IgD-negative memory B cell (primary cell): ENCODE results near the gene EPB41L2. TPM values are rescaled to one million over a fixed set of nuclear protein-coding genes. Genes with fewer than 3 reads are reported as not detected.
"Not testable (repeated sequence)": the region's sequence is repeated elsewhere in the genome, so short reads cannot be mapped to it uniquely, and the experiment has no call there.

Experiments used
- H3K27ac Mint-ChIP-seq, 3 donors: one replicate each; pipeline ENCODE4 v1.8.0; 2020 to 2022; ENCODE audit warnings: mild to moderate bottlenecking in 3 of 3, mixed read lengths in 3 of 3, moderate library complexity in 1 of 3
- H3K27me3 Mint-ChIP-seq: one replicate; pipeline ENCODE4 v1.8.0; 2021; ENCODE audit warnings: mixed read lengths
- H3K36me3 Mint-ChIP-seq: one replicate; pipeline ENCODE4 v1.8.0; 2020; ENCODE audit warnings: mild to moderate bottlenecking, mixed read lengths
- H3K4me1 Mint-ChIP-seq, 3 donors: one replicate each; pipeline ENCODE4 v1.8.0; 2020 to 2022; ENCODE audit warnings: mixed read lengths in 3 of 3, mild to moderate bottlenecking in 1 of 3
- H3K4me3 Mint-ChIP-seq, 4 donors: one replicate each; pipeline ENCODE4 v1.8.0; 2020 to 2022; ENCODE audit warnings: mild to moderate bottlenecking in 4 of 4, mixed read lengths in 4 of 4, moderate library complexity in 3 of 4
- H3K9me3 Mint-ChIP-seq, 3 donors: one replicate each; pipeline ENCODE4 v1.8.0; 2020 to 2021; ENCODE audit warnings: mixed read lengths in 3 of 3, mild to moderate bottlenecking in 1 of 3
- polyA plus RNA-seq: library from polyadenylated mRNA; unstranded; fragments of 300-500 nt; fragmentation: Illumina TruSeq; gene quantifications from one replicate; pipeline ENCODE4 v1.2.3, GENCODE V29; 2021

The EPB41L2 gene
- polyA plus RNA-seq, 1 donor from 2014 or later, result 21.2 TPM

DNA sequence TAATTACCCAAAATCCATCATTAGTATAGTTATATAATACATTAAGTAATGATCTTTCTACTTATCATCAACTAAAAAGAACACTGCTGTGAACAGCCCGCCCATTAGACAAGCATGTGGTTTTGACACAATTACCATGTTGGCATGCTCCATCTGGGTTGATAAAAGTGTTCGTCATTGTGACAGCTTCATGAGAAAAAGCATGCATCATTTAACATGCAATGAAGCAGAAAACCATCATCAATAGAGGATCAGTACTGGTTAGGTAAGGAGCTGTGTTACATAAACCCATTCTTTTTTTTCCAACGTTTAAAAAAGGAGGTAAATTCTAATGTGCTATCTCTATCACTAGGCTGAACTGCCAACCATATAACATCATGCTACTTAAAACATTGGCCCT is 101.9 kb downstream of the EPB41L2 start:
- Mint-ChIP-seq H3K4me1 (peaks cover 21 to 41% (median 36%) of the 10 kb centered on the region in 3 donors), H3K27ac (no peak overlapping the region), H3K27me3 (no peaks in the 10 kb centered on the region), H3K9me3 (no peaks in the 10 kb centered on the region), H3K4me3 (no peak overlapping the region), H3K36me3 (peaks cover 4% of the 10 kb centered on the region)

DNA sequence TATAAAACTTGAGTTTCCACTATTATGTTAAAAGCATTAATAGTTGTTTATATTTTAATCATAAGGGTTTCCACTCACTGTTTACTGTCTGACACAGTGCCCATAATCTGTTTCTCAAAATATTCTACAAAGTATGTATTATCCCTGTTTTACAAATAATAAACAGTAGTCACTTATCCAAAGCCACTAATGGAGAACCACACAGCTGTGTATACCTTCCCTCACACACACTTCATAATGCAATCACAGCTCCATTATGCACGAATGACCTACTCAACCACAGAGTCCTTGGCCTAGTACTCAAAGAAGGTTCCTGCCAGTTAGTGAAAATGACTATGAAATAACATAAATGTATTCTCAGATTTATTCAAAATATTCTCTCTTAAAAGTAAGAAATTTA is 103.1 kb downstream of the EPB41L2 start:
- no peak overlapping the region for H3K27ac Mint-ChIP-seq
- H3K4me3 Mint-ChIP-seq, result no peak overlapping the region
- no peaks in the 10 kb centered on the region for H3K27me3 Mint-ChIP-seq
- no peaks in the 10 kb centered on the region for H3K9me3 Mint-ChIP-seq
- peaks cover 10% of the 10 kb centered on the region for H3K36me3 Mint-ChIP-seq
- H3K4me1 Mint-ChIP-seq, result peaks cover 21 to 36% (median 32%) of the 10 kb centered on the region in 3 donors

- Mint-ChIP-seq H3K4me3 (no peak overlapping the region), H3K4me1 (peaks cover 17 to 21% (median 20%) of the 10 kb centered on the region in 3 donors), H3K27me3 (no peaks in the 10 kb centered on the region), H3K27ac (peak overlapping the region in 1 of 3 donors; percentile 36), H3K36me3 (peaks cover 10% of the 10 kb centered on the region), H3K9me3 (no peaks in the 10 kb centered on the region)
Measured at GRCh38 chr6:130958468-130958867, 104.6 kb downstream of the EPB41L2 start.

- H3K27me3 Mint-ChIP-seq, result no peaks in the 10 kb centered on the region
- H3K4me1 Mint-ChIP-seq, result peaks cover 0 to 6% (median 4%) of the 10 kb centered on the region in 3 donors
- H3K27ac Mint-ChIP-seq, result no peak overlapping the region
- no peaks in the 10 kb centered on the region for H3K9me3 Mint-ChIP-seq
- peaks cover 6% of the 10 kb centered on the region for H3K36me3 Mint-ChIP-seq
- H3K4me3 Mint-ChIP-seq, result no peak overlapping the region
Measured at GRCh38 chr6:130955755-130956154, 107.3 kb downstream of the EPB41L2 start.

DNA sequence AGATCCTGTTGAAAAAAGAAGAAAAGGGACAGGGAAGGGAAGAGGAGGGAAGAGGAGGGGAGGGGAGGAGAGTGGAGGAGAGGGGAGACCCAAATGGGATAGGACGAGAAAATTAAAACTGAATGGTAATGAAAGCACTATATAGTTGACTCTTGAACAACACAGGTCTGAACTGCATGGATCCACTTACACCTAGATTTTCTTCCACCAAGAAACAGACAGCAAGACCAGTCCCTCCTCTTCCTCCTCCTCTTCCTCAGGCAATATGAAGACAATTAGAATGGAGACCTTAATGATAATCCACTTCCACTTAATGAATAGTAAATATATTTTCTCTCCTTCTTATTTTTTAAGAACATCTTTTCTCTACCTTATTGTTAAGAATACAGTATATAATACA is 113.5 kb downstream of the EPB41L2 start:
- no peak overlapping the region for H3K4me3 Mint-ChIP-seq
- H3K9me3 Mint-ChIP-seq, result no peaks in the 10 kb centered on the region
- H3K4me1 Mint-ChIP-seq, result peaks cover 3 to 19% (median 11%) of the 10 kb centered on the region in 3 donors
- peaks cover 5% of the 10 kb centered on the region for H3K36me3 Mint-ChIP-seq
- H3K27me3 Mint-ChIP-seq, result no peaks in the 10 kb centered on the region
- no peak overlapping the region for H3K27ac Mint-ChIP-seq

DNA sequence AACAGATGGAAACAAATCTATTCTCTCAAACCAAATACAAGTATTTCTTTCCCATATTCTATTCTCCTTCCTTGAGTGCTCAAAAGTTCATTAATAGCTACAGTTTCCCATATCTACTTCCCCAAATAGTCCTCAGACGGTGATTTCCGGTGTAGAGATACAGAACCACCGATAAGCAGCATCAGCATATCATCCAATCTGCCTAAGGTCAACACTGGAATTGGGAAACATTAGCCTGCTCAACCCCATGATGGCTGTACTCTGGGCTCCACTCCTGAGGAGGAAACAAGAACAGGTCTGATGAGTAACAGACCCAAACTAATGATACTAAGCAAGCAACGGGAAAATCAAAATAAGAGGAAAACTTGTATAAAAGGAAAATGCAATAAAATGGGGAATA is 115.6 kb downstream of the EPB41L2 start:
- Mint-ChIP-seq H3K36me3 (peaks cover 5% of the 10 kb centered on the region), H3K4me3 (no peak overlapping the region), H3K9me3 (peaks cover 0 to 3% (median 0%) of the 10 kb centered on the region in 3 donors), H3K27me3 (no peaks in the 10 kb centered on the region), H3K27ac (no peak overlapping the region), H3K4me1 (peaks cover 3 to 19% (median 11%) of the 10 kb centered on the region in 3 donors)

DNA sequence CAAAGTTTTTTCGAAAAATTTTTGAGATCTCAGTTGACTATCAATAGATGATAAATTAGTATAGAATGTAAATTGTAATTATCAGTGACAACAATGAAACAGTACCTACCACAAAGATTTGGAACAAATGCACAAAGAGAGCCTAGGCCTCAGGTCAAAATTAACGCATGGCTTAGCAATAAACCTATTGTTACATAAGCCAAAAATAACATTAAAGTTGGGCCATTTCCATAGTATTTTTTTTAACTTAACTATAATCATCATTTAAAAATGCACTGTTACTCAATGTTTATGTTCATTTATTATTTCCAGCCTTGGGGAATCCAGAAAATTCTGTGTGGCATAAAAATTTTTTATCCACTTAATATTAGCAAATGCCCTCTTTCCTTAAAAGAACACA is 117.0 kb downstream of the EPB41L2 start:
- peaks cover 3 to 19% (median 11%) of the 10 kb centered on the region in 3 donors for H3K4me1 Mint-ChIP-seq
- no peak overlapping the region for H3K4me3 Mint-ChIP-seq
- no peaks in the 10 kb centered on the region for H3K27me3 Mint-ChIP-seq
- peaks cover 0 to 3% (median 0%) of the 10 kb centered on the region in 3 donors for H3K9me3 Mint-ChIP-seq
- peak overlapping the region in 1 of 3 donors; percentile 12 for H3K27ac Mint-ChIP-seq
- H3K36me3 Mint-ChIP-seq, result peaks cover 5% of the 10 kb centered on the region

- peaks cover 3 to 19% (median 11%) of the 10 kb centered on the region in 3 donors for H3K4me1 Mint-ChIP-seq
- H3K4me3 Mint-ChIP-seq, result no peak overlapping the region
- H3K36me3 Mint-ChIP-seq, result peaks cover 7% of the 10 kb centered on the region
- peaks cover 0 to 3% (median 0%) of the 10 kb centered on the region in 3 donors for H3K9me3 Mint-ChIP-seq
- no peak overlapping the region for H3K27ac Mint-ChIP-seq
- no peaks in the 10 kb centered on the region for H3K27me3 Mint-ChIP-seq
Measured at GRCh38 chr6:130945401-130945919, 117.6 kb downstream of the EPB41L2 start.

- H3K27me3 Mint-ChIP-seq, result no peaks in the 10 kb centered on the region
- H3K9me3 Mint-ChIP-seq, result peaks cover 0 to 3% (median 0%) of the 10 kb centered on the region in 3 donors
- no peak overlapping the region for H3K4me3 Mint-ChIP-seq
- H3K27ac Mint-ChIP-seq, result no peak overlapping the region
- peaks cover 8% of the 10 kb centered on the region for H3K36me3 Mint-ChIP-seq
- peaks cover 3 to 19% (median 11%) of the 10 kb centered on the region in 3 donors for H3K4me1 Mint-ChIP-seq
Measured at GRCh38 chr6:130944486-130944885, 118.6 kb downstream of the EPB41L2 start.

GRCh38 chr6:130943738-130944137 is 119.3 kb downstream of the EPB41L2 start:
- Mint-ChIP-seq H3K9me3 (peaks cover 0 to 3% (median 0%) of the 10 kb centered on the region in 3 donors), H3K27ac (no peak overlapping the region), H3K4me3 (no peak overlapping the region), H3K27me3 (no peaks in the 10 kb centered on the region), H3K36me3 (peaks cover 9% of the 10 kb centered on the region), H3K4me1 (peaks cover 3 to 19% (median 11%) of the 10 kb centered on the region in 3 donors)

DNA sequence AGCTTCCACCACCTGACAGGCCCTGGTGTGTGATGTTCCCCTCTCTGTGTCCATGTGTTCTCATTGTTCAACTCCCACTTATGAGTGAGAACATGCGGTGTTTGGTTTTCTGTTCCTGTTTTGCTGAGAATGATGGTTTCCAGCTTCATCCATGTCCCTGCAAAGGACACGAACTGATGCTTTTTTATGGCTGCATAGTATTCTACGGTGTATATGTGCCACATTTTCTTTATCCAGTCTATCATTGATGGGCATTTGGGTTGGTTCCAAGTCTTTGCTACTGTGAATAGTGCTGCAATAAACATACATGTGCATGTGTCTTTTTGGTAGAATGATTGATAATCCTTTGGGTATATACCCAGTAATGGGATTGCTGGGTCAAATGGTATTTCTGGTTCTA is 120.3 kb downstream of the EPB41L2 start:
- H3K27me3 Mint-ChIP-seq, H3K36me3 Mint-ChIP-seq, H3K27ac Mint-ChIP-seq, H3K4me3 Mint-ChIP-seq, H3K9me3 Mint-ChIP-seq: not testable (repeated sequence)
- peaks cover 3 to 18% (median 11%) of the 10 kb centered on the region in 3 donors for H3K4me1 Mint-ChIP-seq

DNA sequence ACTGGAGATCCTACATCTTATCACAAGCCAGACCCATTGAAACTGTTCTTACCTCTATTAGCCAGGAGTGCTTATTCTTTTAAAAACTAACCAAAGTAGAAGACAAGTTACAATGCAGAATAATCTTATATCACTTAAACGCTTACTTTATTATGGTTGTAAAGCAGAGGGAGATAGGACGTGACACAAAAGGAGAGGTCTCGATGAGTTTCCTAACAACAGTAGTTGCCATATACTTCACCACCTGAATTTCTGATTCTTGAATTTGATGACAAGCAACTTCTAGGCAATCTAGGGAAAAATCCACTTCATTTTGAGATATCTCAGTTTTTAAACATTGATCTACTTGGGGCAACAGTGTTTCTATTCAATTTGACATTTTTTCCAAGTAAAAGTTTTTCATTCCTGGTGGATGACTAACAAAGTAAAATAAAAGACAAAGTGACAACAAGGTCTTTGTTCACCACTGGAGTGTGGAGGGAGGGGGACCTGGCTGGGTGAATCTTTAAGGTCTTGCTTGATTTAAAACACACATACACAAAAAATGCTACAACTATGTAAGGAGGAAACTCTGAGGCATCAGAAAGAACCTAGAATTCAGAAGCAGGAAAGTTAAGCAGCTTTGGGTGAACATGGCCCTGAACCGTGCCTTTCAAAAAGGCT is 125.0 kb downstream of the EPB41L2 start:
- no peak overlapping the region for H3K27ac Mint-ChIP-seq
- no peaks in the 10 kb centered on the region for H3K4me1 Mint-ChIP-seq
- no peaks in the 10 kb centered on the region for H3K9me3 Mint-ChIP-seq
- peaks cover 4% of the 10 kb centered on the region for H3K36me3 Mint-ChIP-seq
- no peaks in the 10 kb centered on the region for H3K27me3 Mint-ChIP-seq
- H3K4me3 Mint-ChIP-seq, result no peak overlapping the region

DNA sequence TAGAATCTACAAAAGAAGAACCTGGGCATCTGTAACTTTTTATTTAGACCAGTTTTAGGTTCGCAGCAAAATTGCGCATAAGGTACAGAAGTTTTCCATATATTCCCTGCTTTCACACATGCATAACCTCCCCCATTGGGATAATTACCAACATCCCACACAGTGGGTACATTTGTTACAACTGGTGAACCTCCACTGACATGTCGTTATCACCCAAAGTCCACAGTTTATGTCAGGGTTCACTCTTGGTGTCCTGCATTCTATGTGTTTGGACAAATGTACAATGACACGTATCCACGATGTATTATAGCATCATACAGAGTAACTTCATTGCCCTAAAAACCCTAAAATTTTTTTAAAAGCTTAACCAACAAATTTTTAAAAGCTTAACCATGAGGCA is 126.1 kb downstream of the EPB41L2 start:
- Mint-ChIP-seq H3K36me3 (peaks cover 8% of the 10 kb centered on the region), H3K4me3 (no peak overlapping the region), H3K27ac (no peak overlapping the region), H3K9me3 (peaks cover 0 to 4% (median 0%) of the 10 kb centered on the region in 3 donors), H3K4me1 (no peaks in the 10 kb centered on the region), H3K27me3 (no peaks in the 10 kb centered on the region)

GRCh38 chr6:130935978-130936377 is 127.1 kb downstream of the EPB41L2 start:
- no peaks in the 10 kb centered on the region for H3K4me1 Mint-ChIP-seq
- no peak overlapping the region for H3K4me3 Mint-ChIP-seq
- H3K27me3 Mint-ChIP-seq, result no peaks in the 10 kb centered on the region
- peaks cover 0 to 4% (median under 1%) of the 10 kb centered on the region in 3 donors for H3K9me3 Mint-ChIP-seq
- no peak overlapping the region for H3K27ac Mint-ChIP-seq
- H3K36me3 Mint-ChIP-seq, result peaks cover 8% of the 10 kb centered on the region

- Mint-ChIP-seq H3K27ac (no peak overlapping the region), H3K4me3 (no peak overlapping the region), H3K9me3 (peaks cover 0 to 4% (median 4%) of the 10 kb centered on the region in 3 donors), H3K4me1 (no peaks in the 10 kb centered on the region), H3K27me3 (no peaks in the 10 kb centered on the region), H3K36me3 (peaks cover 6% of the 10 kb centered on the region)
Measured at GRCh38 chr6:130934848-130935585, 128.0 kb downstream of the EPB41L2 start.
